GM19455 (cell line): ENCODE measurements around the gene BABAM2.
"Not testable (repeated sequence)": the region's sequence is repeated elsewhere in the genome, so short reads cannot be mapped to it uniquely, and the experiment has no call there.

Experiments
- ATAC-seq: cut with Tn5 transposase; IDR thresholded peaks from one replicate; pipeline ENCODE4 v1.9.1; 2021; ENCODE audit not compliant: unreplicated experiment

BABAM2 gene

DNA sequence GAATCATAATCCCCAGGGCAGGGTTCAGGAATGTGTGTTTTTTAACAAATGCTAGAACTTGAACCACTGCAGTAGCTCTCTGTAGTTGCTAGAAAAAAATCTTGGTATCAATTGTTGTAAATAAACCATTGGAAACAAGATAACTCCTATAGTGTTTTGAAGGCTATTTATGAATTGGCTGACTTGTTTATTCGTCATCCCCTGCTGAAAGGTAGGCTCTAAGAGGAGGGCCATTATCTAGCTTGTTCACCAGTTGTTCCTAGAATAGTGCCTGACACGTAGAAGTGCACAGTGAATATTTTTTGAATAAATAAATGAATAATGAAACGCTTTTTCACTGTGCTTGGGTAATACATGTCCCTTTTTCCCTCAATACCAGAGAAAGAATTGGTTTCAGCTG is 211.4 kb downstream of the BABAM2 start:
- no peak for ATAC-seq

DNA sequence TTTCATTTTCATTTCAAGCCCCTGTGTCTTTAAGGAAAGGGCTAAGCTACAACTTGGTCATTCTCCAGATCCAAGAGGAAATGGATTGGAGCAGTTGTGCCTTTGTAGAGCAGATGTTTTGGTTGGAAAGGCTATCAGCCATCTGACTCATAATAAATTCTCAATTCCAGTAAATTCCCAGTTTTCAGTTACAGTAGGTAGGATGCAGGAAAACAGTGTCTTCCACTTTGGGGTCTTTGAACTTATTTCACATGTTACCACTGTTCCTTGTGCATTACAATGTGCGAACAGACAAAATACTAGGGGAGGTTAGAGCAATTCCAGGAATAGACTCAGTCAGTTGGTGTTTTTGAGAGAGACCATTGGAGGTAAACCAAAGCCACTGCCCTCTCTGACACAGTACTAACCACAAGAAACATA is 211.9 kb downstream of the BABAM2 start:
- no peak for ATAC-seq

DNA sequence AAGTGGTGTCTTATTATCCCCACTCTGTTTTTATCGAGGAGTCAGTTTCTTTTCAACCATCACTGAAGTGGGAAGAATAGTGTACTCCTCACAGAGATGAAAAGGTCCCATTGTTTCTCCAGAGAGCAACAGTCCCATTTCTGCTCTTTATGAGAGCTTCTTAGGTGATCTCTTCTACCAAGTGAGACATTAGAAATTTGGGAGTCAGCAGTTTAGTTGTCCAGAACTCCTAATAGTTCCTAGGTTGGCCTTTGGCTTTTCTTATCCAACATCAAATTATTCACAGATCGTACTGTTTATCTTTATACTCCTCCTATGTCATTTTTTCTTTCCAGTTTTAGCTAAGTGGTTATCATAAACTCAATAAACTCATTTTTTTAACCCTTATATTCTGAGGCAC is 213.1 kb downstream of the BABAM2 start:
- no peak for ATAC-seq

DNA sequence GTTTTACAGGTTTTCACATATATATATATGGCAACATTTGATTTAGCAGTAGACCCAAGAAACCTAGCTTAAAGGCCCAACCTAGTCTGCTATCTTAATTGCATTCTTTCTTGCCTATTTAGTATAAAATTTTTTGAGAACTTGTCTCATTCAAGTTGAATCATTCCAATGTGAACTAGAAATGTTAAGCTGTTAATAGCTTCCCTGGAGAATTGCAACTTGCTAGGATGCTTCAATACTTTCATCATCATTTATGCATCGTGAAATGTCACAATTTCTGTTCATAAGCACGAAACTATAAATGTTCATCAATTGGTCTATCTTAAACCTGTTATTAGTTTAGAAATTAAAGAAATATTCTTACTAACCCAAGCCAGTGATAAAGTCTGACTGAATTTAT is 217.6 kb downstream of the BABAM2 start:
- no peak for ATAC-seq

GRCh38 chr2:28113771-28114170 is 223.2 kb downstream of the BABAM2 start:
- not testable (repeated sequence) for ATAC-seq

DNA sequence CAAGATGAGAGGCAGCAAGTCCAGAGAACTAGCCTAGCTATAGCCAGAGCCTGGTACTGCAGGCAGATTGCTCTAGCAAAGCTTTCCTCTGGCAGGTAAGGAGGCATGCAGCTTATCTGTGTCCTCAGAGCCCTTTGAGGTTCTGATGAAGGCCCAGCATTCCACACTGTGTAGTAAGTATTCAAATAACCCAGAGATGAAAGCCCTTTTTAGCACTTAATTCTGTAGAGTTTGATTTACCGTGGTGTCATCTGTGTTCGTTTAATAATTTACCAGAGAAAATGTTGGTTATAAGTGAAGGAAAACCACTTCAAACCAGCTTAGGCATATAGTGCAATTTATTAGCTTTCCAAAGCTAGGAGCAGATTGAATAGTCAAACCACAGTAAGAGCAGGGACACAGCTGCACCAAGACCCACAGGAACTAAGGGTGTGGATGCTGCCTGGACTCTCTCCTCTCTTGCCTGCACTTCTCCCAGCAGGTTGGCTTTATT is 226.6 kb downstream of the BABAM2 start:
- no peak for ATAC-seq

- no peak for ATAC-seq
Observed at GRCh38 chr2:28119631-28120030, 229.1 kb downstream of the BABAM2 start.

GRCh38 chr2:28128281-28128950 is 237.9 kb downstream of the BABAM2 start:
- no peak for ATAC-seq

- no peak for ATAC-seq
Observed at GRCh38 chr2:28129955-28130695, 239.6 kb downstream of the BABAM2 start.

- ATAC-seq: no peak
Observed at GRCh38 chr2:28133778-28134177, 243.2 kb downstream of the BABAM2 start.

GRCh38 chr2:28134262-28134812 is 243.8 kb downstream of the BABAM2 start:
- ATAC-seq: no peak

- ATAC-seq: no peak
Observed at GRCh38 chr2:28134857-28135256, 244.3 kb downstream of the BABAM2 start.

GRCh38 chr2:28135324-28135723 is 244.8 kb downstream of the BABAM2 start:
- no peak for ATAC-seq

DNA sequence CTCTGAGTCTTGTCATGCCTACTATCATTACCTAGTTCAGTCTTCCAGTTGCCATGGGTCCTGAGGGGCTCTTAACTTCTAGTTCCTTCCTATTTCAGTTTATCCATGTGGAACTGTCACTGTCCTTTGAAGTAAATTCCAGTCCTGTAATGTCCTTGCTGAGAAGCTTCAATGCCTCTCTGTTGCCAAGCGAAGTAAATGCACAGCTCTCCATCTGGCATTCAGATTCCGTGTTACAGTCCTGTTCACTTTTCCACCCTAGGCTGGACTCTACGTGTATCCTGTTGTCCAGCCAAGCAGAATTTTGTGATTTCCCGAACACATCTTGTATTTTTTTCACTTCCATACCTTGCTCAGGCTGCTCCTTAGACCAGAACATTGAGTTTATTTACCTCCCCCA is 245.3 kb downstream of the BABAM2 start:
- no peak for ATAC-seq

DNA sequence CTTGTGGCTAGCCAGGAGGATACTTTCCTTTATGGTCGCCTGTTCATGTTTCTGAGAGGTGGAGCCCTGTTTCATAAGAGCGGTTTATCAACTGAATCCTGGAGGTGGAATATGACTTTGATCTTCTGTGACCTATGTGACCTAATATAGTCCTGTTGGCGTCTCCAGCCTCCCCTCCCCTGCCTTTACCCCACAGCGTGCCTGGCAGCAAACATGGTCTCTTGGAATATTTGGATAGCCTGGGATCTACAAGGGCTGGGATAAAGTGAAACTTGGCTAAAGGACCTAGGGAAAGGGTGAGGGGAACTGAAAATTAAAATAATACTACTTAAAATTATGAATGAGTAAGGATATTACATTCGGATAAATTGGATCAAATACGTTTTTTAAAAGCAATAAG is 246.0 kb downstream of the BABAM2 start:
- ATAC-seq: no peak

GRCh38 chr2:28137221-28137620 is 246.7 kb downstream of the BABAM2 start:
- no peak for ATAC-seq

DNA sequence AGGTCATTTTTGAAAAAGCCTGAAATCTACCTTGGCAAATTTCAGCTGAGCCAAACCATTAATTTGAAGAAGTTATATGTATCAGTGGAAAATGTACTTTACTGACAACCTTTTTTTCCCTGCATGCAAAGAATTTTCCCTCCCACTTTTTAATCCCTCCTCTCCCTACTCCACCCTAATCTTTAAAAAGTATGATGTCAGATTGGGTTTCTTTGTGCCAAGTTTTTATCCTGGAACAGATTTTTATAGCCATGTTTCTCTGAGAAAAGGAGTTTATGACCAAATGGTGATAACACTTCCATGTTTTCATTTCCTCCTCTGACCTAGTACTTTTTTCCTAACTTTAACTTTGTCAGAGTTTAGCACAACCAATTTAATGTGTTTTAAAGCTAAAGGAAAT is 251.9 kb downstream of the BABAM2 start:
- no peak for ATAC-seq

GRCh38 chr2:28148000-28148399 is 257.5 kb downstream of the BABAM2 start:
- ATAC-seq: no peak

DNA sequence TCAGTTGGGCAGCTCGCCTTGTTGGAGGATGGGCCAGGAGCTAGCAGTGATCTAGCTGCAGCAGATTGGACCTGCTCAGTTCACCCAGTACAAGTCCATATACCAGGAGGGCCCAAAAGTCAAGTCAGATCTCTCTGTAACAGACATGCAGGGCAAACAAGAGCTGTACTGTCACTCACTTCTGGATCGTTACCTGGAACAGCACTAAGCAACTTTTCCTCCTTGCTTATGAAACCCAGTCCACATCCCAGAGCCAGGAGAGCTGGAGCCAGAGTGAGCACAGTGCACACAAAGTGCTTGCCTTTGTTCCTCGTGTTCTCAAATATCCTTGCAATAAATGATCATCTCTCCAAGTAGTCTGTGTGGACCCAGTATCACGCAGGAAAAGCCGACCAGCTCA is 258.0 kb downstream of the BABAM2 start:
- ATAC-seq: no peak

DNA sequence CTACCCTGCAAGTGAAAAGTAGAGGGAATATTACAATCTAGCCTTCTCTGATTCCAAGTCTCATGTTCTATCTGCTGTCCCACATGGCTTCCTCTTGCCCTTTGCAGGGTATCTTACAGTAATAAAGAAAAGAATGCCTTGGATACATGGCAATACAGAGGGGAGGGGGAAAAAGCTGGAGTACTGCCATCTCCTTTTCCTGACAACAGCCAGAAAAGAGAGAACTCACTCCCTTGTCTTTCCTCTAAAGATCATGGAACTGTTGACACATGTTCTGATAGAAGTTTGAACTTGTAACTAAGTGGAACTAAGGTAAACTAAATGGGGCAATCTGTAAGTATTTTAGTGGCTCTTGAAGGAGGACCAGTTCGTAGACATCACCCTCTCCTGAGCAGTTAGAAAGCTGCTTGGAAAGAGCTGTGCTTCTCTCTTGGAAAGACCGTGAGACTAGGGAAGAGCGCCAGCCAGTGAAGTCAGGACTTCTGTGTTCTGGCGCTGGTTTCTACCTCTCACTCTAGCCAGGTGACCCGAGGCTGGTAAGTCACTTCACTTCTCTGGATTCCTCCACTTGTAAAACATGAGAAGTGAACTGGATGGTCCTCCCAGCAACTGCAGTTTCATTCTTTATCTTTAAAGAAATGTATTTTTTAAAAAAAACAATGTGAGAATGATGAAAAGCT is 259.8 kb downstream of the BABAM2 start:
- no peak for ATAC-seq

DNA sequence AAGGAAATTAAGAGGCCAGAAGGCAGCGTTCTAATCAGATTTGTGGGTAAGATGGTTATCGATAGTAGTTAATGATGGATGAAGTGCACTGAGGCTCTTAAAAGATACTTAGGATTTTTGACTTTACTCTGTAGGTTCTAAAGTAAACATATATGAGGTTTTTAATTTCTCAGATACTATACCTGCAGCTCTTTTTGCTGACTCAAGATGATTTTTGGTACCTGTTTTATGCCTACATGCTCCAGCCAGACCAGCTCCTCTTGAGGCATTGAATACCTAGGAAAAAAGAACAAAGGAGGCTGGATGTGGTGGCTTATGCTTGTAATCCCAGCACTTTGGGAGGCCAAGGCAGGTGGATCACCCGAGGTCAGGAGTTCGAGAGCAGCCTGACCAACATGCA is 260.5 kb downstream of the BABAM2 start:
- no peak for ATAC-seq
